Neutrophil (primary cell): ENCODE measurements around the gene NPTN.
A peak's percentile ranks its signal among the peaks of the same experiment; 100 is the strongest.

Experiments
- H3K27ac ChIP-seq: fragments of 200-600 bp; sonication (generic); 2 replicates; pipeline ENCODE4 v1.5.1; 2016; ENCODE audit warnings: mild to moderate bottlenecking, moderate library complexity
- H3K27me3 ChIP-seq: fragments of 200-600 bp; sonication (generic); 2 replicates; pipeline ENCODE4 v1.6.0; 2016; ENCODE audit warnings: mild to moderate bottlenecking
- H3K36me3 ChIP-seq: fragments of 200-600 bp; sonication (generic); 2 replicates; pipeline ENCODE4 v1.5.1; 2017
- H3K4me1 ChIP-seq, 2 experiments: fragments of 200-600 bp in 1 of 2; sonication (generic) in 1 of 2; 1 replicate in 1 of 2; 2 replicates in 1 of 2; pipeline versions ENCODE4 v1.5.1 to v1.6.1; 2013 to 2016; ENCODE audit warnings: low read depth in 1 of 2, low read length in 1 of 2, mild to moderate bottlenecking in 1 of 2, moderate library complexity in 1 of 2; ENCODE audit not compliant: control insufficient read depth in 1 of 2, insufficient read depth in 1 of 2
- H3K4me3 ChIP-seq, 2 experiments: fragments of 200-600 bp in 1 of 2; sonication (generic) in 1 of 2; 1 replicate in 1 of 2; 2 replicates in 1 of 2; pipeline ENCODE4 v1.5.1; 2013 to 2016; ENCODE audit warnings: low read depth in 1 of 2, low read length in 1 of 2, mild to moderate bottlenecking in 1 of 2, moderate library complexity in 1 of 2
- H3K9me3 ChIP-seq: fragments of 200-600 bp; sonication (generic); 2 replicates; pipeline ENCODE4 v1.5.1; 2016
- TF ChIP-seq, protein P1 (sequence below): fragments of 200-600 bp; sonication (generic); IDR thresholded peaks from 2 replicates; pipeline ENCODE4 v1.5.1; 2016; ENCODE audit warnings: antibody characterized with exemption

Gene NPTN

DNA sequence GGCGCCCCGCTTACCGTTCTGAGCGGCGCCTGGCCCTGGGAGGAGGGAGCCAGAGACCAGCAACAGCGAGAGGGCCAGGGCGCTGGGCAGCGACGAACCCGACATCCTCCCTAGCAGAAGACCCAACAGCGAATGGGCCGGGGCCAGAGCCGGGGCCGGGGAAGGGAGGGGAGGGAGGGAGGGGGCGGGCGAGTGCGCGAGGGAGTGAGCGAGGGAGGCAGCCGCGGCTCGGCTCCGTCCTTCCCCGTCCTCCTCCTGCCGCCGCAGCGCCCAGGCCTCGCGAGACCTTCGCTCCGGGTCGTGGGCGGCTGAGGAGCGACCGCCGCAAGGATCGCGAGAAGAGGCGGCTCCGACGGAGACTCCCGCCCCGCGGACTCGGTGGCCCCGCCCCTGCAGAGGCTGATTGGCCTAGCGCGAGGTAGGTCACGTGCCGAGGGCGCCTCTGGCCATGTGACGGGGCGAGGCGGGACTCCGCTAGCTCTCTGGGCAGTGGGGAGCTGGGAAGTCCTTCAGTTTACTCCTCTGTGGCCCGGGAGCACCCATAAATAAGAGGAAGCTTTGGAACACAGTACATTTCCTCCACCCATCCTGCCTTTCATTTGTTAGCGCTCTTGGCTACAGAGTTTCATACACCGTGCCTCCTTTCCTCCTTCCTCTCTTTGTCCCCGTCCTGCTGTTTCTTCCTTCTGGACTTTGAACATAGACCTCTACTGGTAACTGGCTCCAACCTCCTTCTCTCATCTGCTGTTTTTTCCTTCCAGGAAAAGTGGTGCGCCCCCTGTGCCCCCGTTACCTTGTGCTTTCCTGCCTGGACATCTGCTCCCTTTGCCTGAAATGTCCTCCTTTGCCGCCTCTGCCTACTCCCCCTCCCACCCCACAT lies at the start of gene NPTN:
NPTN (minus strand) TSS at position 279 of the 880 bp plus-strand sequence; CDS start at position 105, 174 bp downstream.
- TF ChIP-seq, protein P1, sequence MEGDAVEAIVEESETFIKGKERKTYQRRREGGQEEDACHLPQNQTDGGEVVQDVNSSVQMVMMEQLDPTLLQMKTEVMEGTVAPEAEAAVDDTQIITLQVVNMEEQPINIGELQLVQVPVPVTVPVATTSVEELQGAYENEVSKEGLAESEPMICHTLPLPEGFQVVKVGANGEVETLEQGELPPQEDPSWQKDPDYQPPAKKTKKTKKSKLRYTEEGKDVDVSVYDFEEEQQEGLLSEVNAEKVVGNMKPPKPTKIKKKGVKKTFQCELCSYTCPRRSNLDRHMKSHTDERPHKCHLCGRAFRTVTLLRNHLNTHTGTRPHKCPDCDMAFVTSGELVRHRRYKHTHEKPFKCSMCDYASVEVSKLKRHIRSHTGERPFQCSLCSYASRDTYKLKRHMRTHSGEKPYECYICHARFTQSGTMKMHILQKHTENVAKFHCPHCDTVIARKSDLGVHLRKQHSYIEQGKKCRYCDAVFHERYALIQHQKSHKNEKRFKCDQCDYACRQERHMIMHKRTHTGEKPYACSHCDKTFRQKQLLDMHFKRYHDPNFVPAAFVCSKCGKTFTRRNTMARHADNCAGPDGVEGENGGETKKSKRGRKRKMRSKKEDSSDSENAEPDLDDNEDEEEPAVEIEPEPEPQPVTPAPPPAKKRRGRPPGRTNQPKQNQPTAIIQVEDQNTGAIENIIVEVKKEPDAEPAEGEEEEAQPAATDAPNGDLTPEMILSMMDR, result peak; percentile 57
- H3K4me3 ChIP-seq, result peak within 1 kb of the TSS; percentile 84 to 95
- no peaks in the 10 kb centered on the region for H3K9me3 ChIP-seq
- no peaks in the 10 kb centered on the region for H3K36me3 ChIP-seq
- H3K27ac ChIP-seq, result peak within 1 kb of the TSS; percentile 95
- peaks cover 52% of the 10 kb centered on the region in 2 experiments for H3K4me1 ChIP-seq
- peaks cover 15% of the 10 kb centered on the region for H3K27me3 ChIP-seq

DNA sequence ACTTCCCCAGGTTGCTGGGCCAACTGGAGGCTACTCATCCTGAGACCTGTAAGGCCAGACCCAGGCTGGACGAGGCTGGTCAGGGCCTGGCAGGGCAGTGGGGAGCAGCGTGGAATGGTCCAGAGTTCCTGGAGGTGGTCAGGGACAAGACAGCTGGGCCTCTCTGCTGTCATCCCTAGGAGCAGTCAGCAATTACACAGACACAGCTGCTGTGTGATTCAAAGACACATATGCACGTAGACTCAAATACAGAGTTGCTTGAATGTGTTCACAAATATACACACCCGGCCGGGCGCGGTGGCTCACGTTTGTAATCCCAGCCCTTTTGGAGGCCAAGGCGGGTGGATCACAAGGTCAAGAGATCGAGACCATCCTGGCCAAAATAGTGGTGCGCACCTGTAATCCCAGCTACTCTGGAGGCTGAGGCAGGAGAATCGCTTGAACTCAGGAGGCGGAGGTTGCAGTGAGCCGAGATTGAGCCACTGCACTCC lies 49.5 kb upstream of the NPTN start:
- Histone ChIP-seq H3K4me3 (no peak overlapping the region), H3K9me3 (no peaks in the 10 kb centered on the region), H3K4me1 (peaks cover 0 to 9% of the 10 kb centered on the region in 2 experiments), H3K27me3 (peaks cover 99% of the 10 kb centered on the region), H3K27ac (no peak overlapping the region), H3K36me3 (no peaks in the 10 kb centered on the region)
- TF ChIP-seq, protein P1, result no peak

DNA sequence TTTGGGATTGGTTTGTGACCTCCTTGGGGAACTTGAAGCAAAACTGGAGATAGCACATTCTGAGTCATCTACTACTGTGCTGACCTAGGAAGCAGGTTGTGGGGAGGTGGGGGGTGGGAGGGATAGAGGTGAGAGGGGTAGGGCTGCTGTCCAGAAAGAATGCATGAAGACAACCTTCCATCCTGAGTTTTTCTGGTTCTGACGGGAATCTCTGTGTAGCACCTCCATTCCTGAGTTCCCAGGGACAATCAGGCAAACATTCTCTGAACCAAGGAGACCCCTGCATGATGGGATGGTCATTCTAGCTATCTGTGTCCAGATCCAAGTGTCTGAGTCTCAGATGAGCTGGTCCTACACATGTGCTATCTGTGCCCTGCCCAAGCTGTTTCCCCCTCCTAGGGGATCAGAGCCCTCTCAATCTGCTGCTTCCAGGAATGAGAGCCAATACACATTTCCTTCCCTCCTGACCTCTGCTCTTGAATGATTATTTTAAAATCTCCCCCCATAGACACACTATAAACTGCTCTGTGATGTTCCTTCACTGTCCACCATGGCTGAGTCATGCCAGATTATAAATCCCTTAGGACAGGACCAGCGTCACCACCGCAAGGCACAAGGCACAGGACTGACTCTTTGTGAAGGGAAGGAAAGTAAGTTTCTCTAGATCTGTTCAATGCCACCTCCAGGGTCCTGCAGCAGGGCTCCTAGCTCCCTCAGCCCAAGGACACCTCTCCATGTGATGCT lies 48.8 kb upstream of the NPTN start:
- H3K9me3 ChIP-seq, result no peaks in the 10 kb centered on the region
- TF ChIP-seq, protein P1, result no peak
- H3K4me3 ChIP-seq, result no peak overlapping the region
- peaks cover 95% of the 10 kb centered on the region for H3K27me3 ChIP-seq
- H3K27ac ChIP-seq, result no peak overlapping the region
- no peaks in the 10 kb centered on the region for H3K36me3 ChIP-seq
- H3K4me1 ChIP-seq, result peaks cover 0 to 9% of the 10 kb centered on the region in 2 experiments

DNA sequence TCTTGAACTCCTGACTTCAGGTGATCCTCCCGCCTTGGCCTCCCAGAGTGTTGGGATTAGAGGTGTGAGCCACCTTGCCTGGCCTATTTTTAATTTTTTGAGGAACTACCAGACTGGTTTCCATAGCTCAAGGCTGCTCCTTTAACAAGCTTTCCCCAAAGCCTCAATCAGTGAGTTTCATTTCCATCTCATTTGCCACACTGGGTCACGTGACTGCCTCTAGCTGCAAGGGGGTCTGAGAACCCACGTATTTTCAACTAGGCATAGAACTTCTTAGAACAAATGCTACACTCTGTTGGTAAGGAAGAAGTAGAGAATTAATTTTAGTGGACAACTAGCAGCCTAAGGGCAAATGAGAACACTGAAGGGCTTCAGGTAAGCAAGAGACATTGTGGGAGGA lies 47.9 kb upstream of the NPTN start:
- TF ChIP-seq, protein P1, result no peak
- Histone ChIP-seq H3K9me3 (no peaks in the 10 kb centered on the region), H3K4me3 (no peak overlapping the region), H3K4me1 (peaks cover 0 to 9% of the 10 kb centered on the region in 2 experiments), H3K27me3 (peaks cover 85% of the 10 kb centered on the region), H3K27ac (no peak overlapping the region), H3K36me3 (no peaks in the 10 kb centered on the region)

DNA sequence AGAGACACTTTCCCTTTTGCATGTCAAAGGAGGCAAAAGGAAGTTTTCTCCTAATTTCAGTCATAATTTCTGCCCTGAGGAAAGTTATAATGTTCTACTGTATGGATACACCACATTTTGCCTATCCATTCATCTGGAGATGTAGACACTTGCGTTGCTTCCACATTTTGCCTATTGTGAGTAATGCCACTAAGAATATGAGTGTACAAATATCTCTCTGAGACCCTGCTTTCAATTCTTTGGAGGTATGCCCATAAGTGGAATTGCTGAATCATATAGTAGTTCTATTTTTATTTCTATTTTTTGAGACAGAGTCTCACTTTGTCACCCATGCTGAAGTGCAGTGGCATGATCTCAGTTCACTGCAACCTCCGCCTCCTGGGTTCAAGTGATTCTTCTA lies 47.4 kb upstream of the NPTN start:
- Histone ChIP-seq H3K9me3 (no peaks in the 10 kb centered on the region), H3K36me3 (no peaks in the 10 kb centered on the region), H3K27me3 (peaks cover 80% of the 10 kb centered on the region), H3K4me1 (peaks cover 0 to 9% of the 10 kb centered on the region in 2 experiments), H3K27ac (no peak overlapping the region), H3K4me3 (no peak overlapping the region)
- TF ChIP-seq, protein P1, result no peak
